HEK293 (cell line): ENCODE results near the gene OCSTAMP.

Experiments used
- CTCF ChIA-PET: fragments of 350-600 bp; formaldehyde crosslinking; extraction: SDS; loops from one replicate; lab custom pipeline; 2021; ENCODE audit warnings: antibody characterized with exemption; lab: Yijun Ruan, JAX
- POLR2A ChIA-PET: fragments of 300-600 bp; formaldehyde crosslinking; extraction: SDS; loops from one replicate; lab custom pipeline; 2020; ENCODE audit warnings: antibody characterized with exemption, inconsistent platforms; lab: Yijun Ruan, JAX
- H3K27ac ChIP-seq: fragments of 200-500 bp; sonication (Bioruptor generic); 2 replicates; pipeline ENCODE4 v1.5.1; 2014; ENCODE audit warnings: low read depth, low read length, control low read depth, inconsistent platforms; ENCODE audit errors: extremely low read depth
- H3K36me3 ChIP-seq, 2 experiments: fragments of 200-500 bp in 1 of 2; sonication (Bioruptor generic) in 1 of 2; 1 replicate in 1 of 2; 2 replicates in 1 of 2; pipeline ENCODE4 v1.5.1; 2014 to 2017; ENCODE audit warnings: inconsistent platforms in 2 of 2, low read length in 2 of 2; ENCODE audit not compliant: control insufficient read depth in 2 of 2, insufficient read depth in 1 of 2
- H3K4me1 ChIP-seq: fragments of 200-500 bp; sonication (Bioruptor generic); 2 replicates; pipeline ENCODE4 v1.5.1; 2014; ENCODE audit warnings: mild to moderate bottlenecking, low read length, inconsistent platforms; ENCODE audit not compliant: control insufficient read depth, insufficient read depth
- H3K4me3 ChIP-seq: 2 replicates; pipeline ENCODE4 v1.5.1; 2011; ENCODE audit warnings: low read depth, mild to moderate bottlenecking, control low read depth, low read length, moderate library complexity
- H3K9me3 ChIP-seq: fragments of 200-500 bp; sonication (Bioruptor generic); 2 replicates; pipeline ENCODE4 v1.5.1; 2014; ENCODE audit warnings: low read depth, low read length, inconsistent platforms; ENCODE audit not compliant: control insufficient read depth, insufficient read depth
- CTCF ChIP-seq: fragments of 450-650 bp; formaldehyde crosslinking; IDR thresholded peaks from 2 replicates; pipeline ENCODE4 v1.5.1; 2016; ENCODE audit warnings: missing biosample characterization, missing genetic modification characterization
- ELK4 ChIP-seq: IDR thresholded peaks from 2 replicates; pipeline ENCODE4 v1.6.1; 2011; ENCODE audit warnings: mild to moderate bottlenecking, low read depth, low read length, borderline replicate concordance
- GLIS1 ChIP-seq: fragments of 450-650 bp; formaldehyde crosslinking; IDR thresholded peaks from 2 replicates; pipeline ENCODE4 v1.5.1; 2016; ENCODE audit warnings: missing biosample characterization, missing genetic modification characterization
- INSM2 ChIP-seq: fragments of 450-650 bp; formaldehyde crosslinking; IDR thresholded peaks from 2 replicates; pipeline ENCODE4 v1.5.1; 2016; ENCODE audit warnings: missing biosample characterization, missing genetic modification characterization
- KLF9 ChIP-seq: fragments of 450-650 bp; formaldehyde crosslinking; IDR thresholded peaks from 2 replicates; pipeline ENCODE4 v1.5.1; 2016; ENCODE audit warnings: missing biosample characterization, missing genetic modification characterization, low read depth
- PRDM1 ChIP-seq: fragments of 450-650 bp; formaldehyde crosslinking; IDR thresholded peaks from 2 replicates; pipeline ENCODE4; 2016; ENCODE audit warnings: missing biosample characterization, missing genetic modification characterization
- REST ChIP-seq: fragments of 450-650 bp; formaldehyde crosslinking; IDR thresholded peaks from 2 replicates; pipeline ENCODE4 v1.5.1; 2016; ENCODE audit warnings: missing biosample characterization, missing genetic modification characterization
- SP2 ChIP-seq: fragments of 450-650 bp; formaldehyde crosslinking; IDR thresholded peaks from 2 replicates; pipeline ENCODE4 v1.5.1; 2016; ENCODE audit warnings: missing biosample characterization, missing genetic modification characterization
- SP3 ChIP-seq: fragments of 450-650 bp; formaldehyde crosslinking; IDR thresholded peaks from 2 replicates; pipeline ENCODE4 v1.5.1; 2016; ENCODE audit warnings: missing biosample characterization, missing genetic modification characterization
- ZBTB17 ChIP-seq: fragments of 450-650 bp; formaldehyde crosslinking; IDR thresholded peaks from 2 replicates; pipeline ENCODE4 v1.5.1; 2016; ENCODE audit warnings: missing biosample characterization, missing genetic modification characterization
- ZNF112 ChIP-seq: fragments of 450-650 bp; formaldehyde crosslinking; IDR thresholded peaks from 2 replicates; pipeline ENCODE4 v1.5.0; 2017; ENCODE audit warnings: missing biosample characterization, missing genetic modification characterization
- ZNF16 ChIP-seq: fragments of 450-650 bp; formaldehyde crosslinking; IDR thresholded peaks from 2 replicates; pipeline ENCODE4 v1.5.1; 2016; ENCODE audit warnings: low read depth, missing biosample characterization, missing genetic modification characterization
- ZNF175 ChIP-seq: fragments of 450-650 bp; formaldehyde crosslinking; IDR thresholded peaks from 2 replicates; pipeline ENCODE4 v1.5.1; 2016; ENCODE audit warnings: missing biosample characterization, missing genetic modification characterization
- ZNF221 ChIP-seq: fragments of 450-650 bp; formaldehyde crosslinking; IDR thresholded peaks from 2 replicates; pipeline ENCODE4 v1.5.1; 2017; ENCODE audit warnings: missing biosample characterization, missing genetic modification characterization, borderline replicate concordance
- ZNF248 ChIP-seq: fragments of 450-650 bp; formaldehyde crosslinking; IDR thresholded peaks from 2 replicates; pipeline ENCODE4 v1.5.1; 2017; ENCODE audit warnings: missing biosample characterization, missing genetic modification characterization
- ZNF335 ChIP-seq: fragments of 450-650 bp; formaldehyde crosslinking; conservative IDR thresholded peaks from 2 replicates; pipeline ENCODE4 v1.5.1; 2016; ENCODE audit warnings: missing biosample characterization, missing genetic modification characterization
- ZNF341 ChIP-seq: fragments of 450-650 bp; formaldehyde crosslinking; IDR thresholded peaks from 2 replicates; pipeline ENCODE4; 2016; ENCODE audit warnings: low read depth, missing biosample characterization, missing genetic modification characterization
- ZNF394 ChIP-seq: fragments of 450-650 bp; formaldehyde crosslinking; IDR thresholded peaks from 2 replicates; pipeline ENCODE4 v1.5.1; 2016; ENCODE audit warnings: missing biosample characterization, missing genetic modification characterization, mild to moderate bottlenecking, moderate library complexity, borderline replicate concordance
- ZNF416 ChIP-seq: fragments of 450-650 bp; formaldehyde crosslinking; IDR thresholded peaks from 2 replicates; pipeline ENCODE4 v1.5.1; 2016; ENCODE audit warnings: missing biosample characterization, missing genetic modification characterization
- ZNF600 ChIP-seq: fragments of 450-650 bp; formaldehyde crosslinking; IDR thresholded peaks from 2 replicates; pipeline ENCODE4 v1.5.1; 2016; ENCODE audit warnings: missing biosample characterization, missing genetic modification characterization
- ZNF76 ChIP-seq: fragments of 450-650 bp; formaldehyde crosslinking; IDR thresholded peaks from 2 replicates; pipeline ENCODE4; 2016; ENCODE audit warnings: low read depth, missing biosample characterization, missing genetic modification characterization, borderline replicate concordance
- ZNF785 ChIP-seq: fragments of 450-650 bp; formaldehyde crosslinking; IDR thresholded peaks from 2 replicates; pipeline ENCODE4 v1.5.1; 2016; ENCODE audit warnings: missing biosample characterization, missing genetic modification characterization
- ZNF792 ChIP-seq: fragments of 450-650 bp; formaldehyde crosslinking; IDR thresholded peaks from 2 replicates; pipeline ENCODE4 v1.5.1; 2016; ENCODE audit warnings: missing biosample characterization, missing genetic modification characterization
- TF ChIP-seq, protein P1 (sequence below): fragments of 450-650 bp; formaldehyde crosslinking; IDR thresholded peaks from 2 replicates; pipeline ENCODE4 v1.5.1; 2017; ENCODE audit warnings: missing biosample characterization, missing genetic modification characterization

OCSTAMP gene

DNA sequence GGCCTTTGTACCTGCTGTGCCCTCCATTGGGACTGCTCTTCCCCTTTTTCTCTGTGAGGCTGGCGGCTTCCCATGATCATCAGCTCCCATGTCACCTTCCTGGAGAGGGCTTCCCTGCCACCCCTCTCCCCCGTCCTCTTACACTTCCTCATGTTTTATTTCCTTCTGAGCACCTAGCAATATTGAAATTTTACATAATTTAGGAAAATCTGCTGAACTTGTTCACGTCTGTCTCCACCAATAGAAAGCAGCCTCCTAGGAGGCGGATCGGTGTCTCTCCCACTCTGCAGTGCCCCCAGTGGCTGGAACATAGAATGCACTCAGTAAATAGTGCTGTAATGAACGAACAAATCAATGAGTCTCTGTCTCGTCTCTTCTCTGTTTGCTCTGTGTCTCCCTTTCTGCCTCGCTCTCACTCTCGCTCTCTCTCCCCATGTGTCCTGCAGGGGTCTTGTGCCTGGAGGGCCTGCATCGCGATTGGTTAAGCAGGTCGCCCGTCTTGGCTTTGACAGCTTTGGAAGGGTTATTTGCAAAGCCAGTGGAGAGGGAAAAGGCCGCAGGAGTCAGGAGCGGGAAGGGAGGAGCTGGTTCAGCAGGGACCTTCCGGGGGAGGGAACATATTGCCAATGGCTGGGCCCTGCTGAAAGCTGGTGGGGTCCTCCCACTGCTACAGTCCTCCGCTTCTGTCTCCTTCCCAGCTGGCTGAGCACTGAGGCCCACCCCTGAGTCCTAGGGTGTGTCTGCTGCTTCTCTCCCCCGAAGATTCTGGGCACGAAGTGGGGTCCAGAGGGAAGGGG, 12.1 kb upstream of the OCSTAMP start:
- Histone ChIP-seq H3K27ac (no peak overlapping the region; the same call in 1 of the 2 replicates), H3K4me1 (peaks cover 2% of the 10 kb centered on the region; the same call in 1 of the 2 replicates), H3K36me3 (no peaks in the 10 kb centered on the region), H3K9me3 (no peaks in the 10 kb centered on the region), H3K4me3 (peak overlapping the region; percentile 21; the same call in 1 of the 2 replicates)
- ChIA-PET POLR2A (no interaction called here), CTCF (interaction anchor here (0.6 to 3.4 kb wide), 10 partner anchors 9 to 666 kb away, joined by 3 to 16 read pairs (median 3); partner anchors contain the start of gene OCSTAMP)
- TF ChIP-seq ZNF175 (tag by site-specific recombination) (no peak), GLIS1 (no peak), ZNF394 (tag by site-specific recombination) (peak; percentile 29; the same call in 1 of the 2 replicates), SP3 (tag by site-specific recombination) (peak; percentile 32; the same call in 1 of the 2 replicates), REST (tag by site-specific recombination) (no peak), ZNF335 (peak; percentile 53), ZNF785 (tag by site-specific recombination) (no peak), SP2 (tag by site-specific recombination) (peak; percentile 41), ZNF341 (tag by site-specific recombination) (peak; percentile 39; the same call in 1 of the 2 replicates), ZNF792 (tag by site-specific recombination) (no peak), ZNF112 (tag by site-specific recombination) (no peak), ZNF76 (tag by site-specific recombination) (peak; percentile 24; the same call in 1 of the 2 replicates), ZNF248 (tag by site-specific recombination) (no peak), ZNF221 (tag by site-specific recombination) (no peak), INSM2 (tag by site-specific recombination) (no peak), ELK4 (no peak), CTCF (tag by site-specific recombination) (peak; percentile 87), ZNF416 (tag by site-specific recombination) (no peak), ZBTB17 (peak; percentile 78), PRDM1 (tag by site-specific recombination) (peak; percentile 48), ZNF600 (tag by site-specific recombination) (no peak), ZNF16 (tag by site-specific recombination) (no peak), KLF9 (no peak)
- TF ChIP-seq, protein P1, sequence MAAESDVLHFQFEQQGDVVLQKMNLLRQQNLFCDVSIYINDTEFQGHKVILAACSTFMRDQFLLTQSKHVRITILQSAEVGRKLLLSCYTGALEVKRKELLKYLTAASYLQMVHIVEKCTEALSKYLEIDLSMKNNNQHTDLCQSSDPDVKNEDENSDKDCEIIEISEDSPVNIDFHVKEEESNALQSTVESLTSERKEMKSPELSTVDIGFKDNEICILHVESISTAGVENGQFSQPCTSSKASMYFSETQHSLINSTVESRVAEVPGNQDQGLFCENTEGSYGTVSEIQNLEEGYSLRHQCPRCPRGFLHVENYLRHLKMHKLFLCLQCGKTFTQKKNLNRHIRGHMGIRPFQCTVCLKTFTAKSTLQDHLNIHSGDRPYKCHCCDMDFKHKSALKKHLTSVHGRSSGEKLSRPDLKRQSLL (tag by site-specific recombination): no peak
